ENCODE measurements around the gene ELN. TPM values are rescaled to one million over a fixed set of nuclear protein-coding genes. Genes with fewer than 3 reads are reported as not detected.

ELN gene
- total and polyA plus RNA-seq, 2 of the 8 experiments (the other 6 are each of a cell fraction or from before 2014, with no cell fraction given) = 5.1 to 5.6 TPM

GRCh38 chr7:74058486-74058885, 30.5 kb downstream of the ELN start (continued):
- TF ChIP-seq, protein P1, sequence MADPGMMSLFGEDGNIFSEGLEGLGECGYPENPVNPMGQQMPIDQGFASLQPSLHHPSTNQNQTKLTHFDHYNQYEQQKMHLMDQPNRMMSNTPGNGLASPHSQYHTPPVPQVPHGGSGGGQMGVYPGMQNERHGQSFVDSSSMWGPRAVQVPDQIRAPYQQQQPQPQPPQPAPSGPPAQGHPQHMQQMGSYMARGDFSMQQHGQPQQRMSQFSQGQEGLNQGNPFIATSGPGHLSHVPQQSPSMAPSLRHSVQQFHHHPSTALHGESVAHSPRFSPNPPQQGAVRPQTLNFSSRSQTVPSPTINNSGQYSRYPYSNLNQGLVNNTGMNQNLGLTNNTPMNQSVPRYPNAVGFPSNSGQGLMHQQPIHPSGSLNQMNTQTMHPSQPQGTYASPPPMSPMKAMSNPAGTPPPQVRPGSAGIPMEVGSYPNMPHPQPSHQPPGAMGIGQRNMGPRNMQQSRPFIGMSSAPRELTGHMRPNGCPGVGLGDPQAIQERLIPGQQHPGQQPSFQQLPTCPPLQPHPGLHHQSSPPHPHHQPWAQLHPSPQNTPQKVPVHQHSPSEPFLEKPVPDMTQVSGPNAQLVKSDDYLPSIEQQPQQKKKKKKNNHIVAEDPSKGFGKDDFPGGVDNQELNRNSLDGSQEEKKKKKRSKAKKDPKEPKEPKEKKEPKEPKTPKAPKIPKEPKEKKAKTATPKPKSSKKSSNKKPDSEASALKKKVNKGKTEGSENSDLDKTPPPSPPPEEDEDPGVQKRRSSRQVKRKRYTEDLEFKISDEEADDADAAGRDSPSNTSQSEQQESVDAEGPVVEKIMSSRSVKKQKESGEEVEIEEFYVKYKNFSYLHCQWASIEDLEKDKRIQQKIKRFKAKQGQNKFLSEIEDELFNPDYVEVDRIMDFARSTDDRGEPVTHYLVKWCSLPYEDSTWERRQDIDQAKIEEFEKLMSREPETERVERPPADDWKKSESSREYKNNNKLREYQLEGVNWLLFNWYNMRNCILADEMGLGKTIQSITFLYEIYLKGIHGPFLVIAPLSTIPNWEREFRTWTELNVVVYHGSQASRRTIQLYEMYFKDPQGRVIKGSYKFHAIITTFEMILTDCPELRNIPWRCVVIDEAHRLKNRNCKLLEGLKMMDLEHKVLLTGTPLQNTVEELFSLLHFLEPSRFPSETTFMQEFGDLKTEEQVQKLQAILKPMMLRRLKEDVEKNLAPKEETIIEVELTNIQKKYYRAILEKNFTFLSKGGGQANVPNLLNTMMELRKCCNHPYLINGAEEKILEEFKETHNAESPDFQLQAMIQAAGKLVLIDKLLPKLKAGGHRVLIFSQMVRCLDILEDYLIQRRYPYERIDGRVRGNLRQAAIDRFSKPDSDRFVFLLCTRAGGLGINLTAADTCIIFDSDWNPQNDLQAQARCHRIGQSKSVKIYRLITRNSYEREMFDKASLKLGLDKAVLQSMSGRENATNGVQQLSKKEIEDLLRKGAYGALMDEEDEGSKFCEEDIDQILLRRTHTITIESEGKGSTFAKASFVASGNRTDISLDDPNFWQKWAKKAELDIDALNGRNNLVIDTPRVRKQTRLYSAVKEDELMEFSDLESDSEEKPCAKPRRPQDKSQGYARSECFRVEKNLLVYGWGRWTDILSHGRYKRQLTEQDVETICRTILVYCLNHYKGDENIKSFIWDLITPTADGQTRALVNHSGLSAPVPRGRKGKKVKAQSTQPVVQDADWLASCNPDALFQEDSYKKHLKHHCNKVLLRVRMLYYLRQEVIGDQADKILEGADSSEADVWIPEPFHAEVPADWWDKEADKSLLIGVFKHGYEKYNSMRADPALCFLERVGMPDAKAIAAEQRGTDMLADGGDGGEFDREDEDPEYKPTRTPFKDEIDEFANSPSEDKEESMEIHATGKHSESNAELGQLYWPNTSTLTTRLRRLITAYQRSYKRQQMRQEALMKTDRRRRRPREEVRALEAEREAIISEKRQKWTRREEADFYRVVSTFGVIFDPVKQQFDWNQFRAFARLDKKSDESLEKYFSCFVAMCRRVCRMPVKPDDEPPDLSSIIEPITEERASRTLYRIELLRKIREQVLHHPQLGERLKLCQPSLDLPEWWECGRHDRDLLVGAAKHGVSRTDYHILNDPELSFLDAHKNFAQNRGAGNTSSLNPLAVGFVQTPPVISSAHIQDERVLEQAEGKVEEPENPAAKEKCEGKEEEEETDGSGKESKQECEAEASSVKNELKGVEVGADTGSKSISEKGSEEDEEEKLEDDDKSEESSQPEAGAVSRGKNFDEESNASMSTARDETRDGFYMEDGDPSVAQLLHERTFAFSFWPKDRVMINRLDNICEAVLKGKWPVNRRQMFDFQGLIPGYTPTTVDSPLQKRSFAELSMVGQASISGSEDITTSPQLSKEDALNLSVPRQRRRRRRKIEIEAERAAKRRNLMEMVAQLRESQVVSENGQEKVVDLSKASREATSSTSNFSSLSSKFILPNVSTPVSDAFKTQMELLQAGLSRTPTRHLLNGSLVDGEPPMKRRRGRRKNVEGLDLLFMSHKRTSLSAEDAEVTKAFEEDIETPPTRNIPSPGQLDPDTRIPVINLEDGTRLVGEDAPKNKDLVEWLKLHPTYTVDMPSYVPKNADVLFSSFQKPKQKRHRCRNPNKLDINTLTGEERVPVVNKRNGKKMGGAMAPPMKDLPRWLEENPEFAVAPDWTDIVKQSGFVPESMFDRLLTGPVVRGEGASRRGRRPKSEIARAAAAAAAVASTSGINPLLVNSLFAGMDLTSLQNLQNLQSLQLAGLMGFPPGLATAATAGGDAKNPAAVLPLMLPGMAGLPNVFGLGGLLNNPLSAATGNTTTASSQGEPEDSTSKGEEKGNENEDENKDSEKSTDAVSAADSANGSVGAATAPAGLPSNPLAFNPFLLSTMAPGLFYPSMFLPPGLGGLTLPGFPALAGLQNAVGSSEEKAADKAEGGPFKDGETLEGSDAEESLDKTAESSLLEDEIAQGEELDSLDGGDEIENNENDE (IDR thresholded peaks at IDR 0.05; ENCODE audit: insufficient replicate concordance, low read length) = no peak
- TF ChIP-seq YY1 (IDR thresholded peaks at IDR 0.05; ENCODE audit: low read depth, low read length) (no peak), MAFK (IDR thresholded peaks at IDR 0.05; ENCODE audit: low read depth, low read length) (no peak), KDM1A (IDR thresholded peaks at IDR 0.05; ENCODE audit: borderline replicate concordance, low read length) (no peak), PHF8 (conservative IDR thresholded peaks at IDR 0.05; ENCODE audit: low read depth, low read length) (no peak), SIRT6 (IDR thresholded peaks at IDR 0.05; ENCODE audit: low read length) (no peak), CHD2 (IDR thresholded peaks at IDR 0.05; ENCODE audit: low read length) (no peak), KDM5A (IDR thresholded peaks at IDR 0.05; ENCODE audit: low read length) (no peak), SP1 (IDR thresholded peaks at IDR 0.05; ENCODE audit: low read depth, low read length) (no peak), TAF1 (IDR thresholded peaks at IDR 0.05; ENCODE audit: low read depth, low read length) (no peak), CEBPB (IDR thresholded peaks at IDR 0.05; ENCODE audit: low read depth, low read length) (no peak)
